ENCODE data around the gene MRPS34.

Gene MRPS34

DNA sequence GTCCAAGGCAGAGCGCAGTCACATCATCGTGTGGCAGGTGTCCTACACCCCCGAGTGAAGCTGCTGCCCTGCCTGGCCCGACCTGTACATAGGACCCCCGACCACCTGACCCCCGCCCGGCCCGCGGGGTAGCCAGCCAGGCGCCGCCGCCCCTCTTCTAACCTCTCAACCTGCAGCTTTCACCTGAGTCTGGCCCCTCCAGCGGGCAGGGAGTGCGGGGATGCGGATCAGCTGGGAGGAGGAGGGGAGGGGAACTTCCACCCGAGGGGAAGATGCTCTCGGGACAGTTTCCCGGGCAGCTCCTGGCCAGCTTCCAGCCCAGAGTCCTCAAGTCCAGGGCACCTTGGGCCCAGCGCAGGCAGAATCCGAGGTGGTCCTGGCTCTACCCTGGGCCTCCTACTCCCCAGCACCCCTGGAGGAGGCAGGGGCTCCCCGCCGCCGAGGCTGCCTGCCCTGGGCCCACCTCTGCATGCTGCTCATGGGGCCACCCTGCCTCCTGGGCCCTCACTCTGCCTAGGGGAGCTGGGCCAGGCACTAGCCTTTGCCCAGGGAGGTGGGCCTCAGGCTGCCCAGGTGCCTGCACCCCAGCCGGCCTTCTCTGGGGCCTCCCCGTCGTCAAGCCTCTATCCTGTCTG is 4.0 kb downstream of the MRPS34 start:
- H3K4me3 ChIP-seq (ENCODE audit: low read depth, low read length), result no peak overlapping the region
- POLR2A ChIA-PET, result interaction anchor here (1.7 to 4.3 kb wide), 2 partner anchors 9 to 13 kb away, joined by 4 to 31 read pairs; partner anchors contain the start of genes NUBP2 and SPSB3
- CTCF ChIA-PET, result interaction anchor here (1.1 to 2.2 kb wide), 2 partner anchors 63 to 92 kb away, joined by 3 to 11 read pairs; partner anchors contain the start of gene MAPK8IP3
- no peak for TF ChIP-seq CTCF (IDR thresholded peaks at IDR 0.05; ENCODE audit: insufficient read depth, low read length, missing control alignments)
- no peak for DNase-seq (ENCODE audit: low read depth, low spot score)

DNA sequence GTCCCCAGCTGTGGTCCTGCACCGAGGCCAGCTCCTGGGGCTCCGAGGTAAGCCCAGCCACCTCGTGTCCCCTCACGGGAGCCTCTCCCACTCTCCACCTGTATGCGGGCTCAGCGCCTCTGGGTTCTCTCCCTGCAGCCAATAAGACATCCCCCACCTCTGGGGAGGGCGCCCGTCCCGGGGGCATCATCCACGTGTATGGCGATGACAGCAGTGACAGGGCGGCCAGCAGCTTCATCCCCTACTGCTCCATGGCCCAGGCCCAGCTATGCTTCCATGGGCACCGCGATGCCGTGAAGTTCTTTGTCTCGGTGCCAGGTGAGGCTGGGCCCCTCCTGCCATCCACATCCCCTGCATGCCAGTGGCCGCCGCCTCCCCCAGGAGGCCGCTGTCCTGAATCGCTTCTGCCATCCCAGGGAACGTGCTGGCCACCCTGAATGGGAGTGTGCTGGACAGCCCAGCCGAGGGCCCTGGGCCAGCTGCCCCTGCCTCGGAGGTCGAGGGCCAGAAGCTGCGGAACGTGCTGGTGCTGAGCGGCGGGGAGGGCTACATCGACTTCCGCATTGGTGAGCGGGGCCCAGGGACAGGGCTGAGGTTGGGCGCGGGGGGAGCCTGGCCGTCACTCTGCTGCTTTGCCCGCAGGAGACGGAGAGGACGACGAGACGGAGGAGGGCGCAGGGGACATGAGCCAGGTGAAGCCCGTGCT is 4.7 kb downstream of the MRPS34 start:
- ChIA-PET CTCF (interaction anchor here (1.1 to 2.2 kb wide), 2 partner anchors 62 to 92 kb away, joined by 3 to 11 read pairs; partner anchors contain the start of gene MAPK8IP3), POLR2A (interaction anchor here (1.7 kb wide), 1 partner anchor 10 kb away, joined by 4 read pairs; no protein-coding TSS in a partner anchor)
- no peak overlapping the region for H3K4me3 ChIP-seq (ENCODE audit: low read depth, low read length)
- TF ChIP-seq CTCF (IDR thresholded peaks at IDR 0.05; ENCODE audit: insufficient read depth, low read length, missing control alignments), result no peak
- DNase-seq (ENCODE audit: low read depth, low spot score), result no peak

- no peak overlapping the region for H3K4me3 ChIP-seq (ENCODE audit: low read depth, low read length)
- TF ChIP-seq CTCF (IDR thresholded peaks at IDR 0.05; ENCODE audit: insufficient read depth, low read length, missing control alignments), result no peak
- CTCF ChIA-PET, result interaction anchor here (2.2 kb wide), 1 partner anchor 61 kb away, joined by 11 read pairs; the partner anchor contains the start of gene MAPK8IP3
- no peak for DNase-seq (ENCODE audit: low read depth, low spot score)
- POLR2A ChIA-PET, result interaction anchor here (1.7 kb wide), 1 partner anchor 10 kb away, joined by 4 read pairs; no protein-coding TSS in a partner anchor
Observed at GRCh38 chr16:1767116-1767994, 5.6 kb downstream of the MRPS34 start.

GRCh38 chr16:1766701-1767100 is 6.2 kb downstream of the MRPS34 start:
- H3K4me3 ChIP-seq (ENCODE audit: low read depth, low read length), result no peak overlapping the region
- ChIA-PET POLR2A (no interaction called here), CTCF (no interaction called here)
- no peak for TF ChIP-seq CTCF (IDR thresholded peaks at IDR 0.05; ENCODE audit: insufficient read depth, low read length, missing control alignments)
- no peak for DNase-seq (ENCODE audit: low read depth, low spot score)

- no peak for TF ChIP-seq CTCF (IDR thresholded peaks at IDR 0.05; ENCODE audit: insufficient read depth, low read length, missing control alignments)
- CTCF ChIA-PET, result no interaction called here
- DNase-seq (ENCODE audit: low read depth, low spot score), result no peak
- POLR2A ChIA-PET, result no interaction called here
- no peak overlapping the region for H3K4me3 ChIP-seq (ENCODE audit: low read depth, low read length)
Observed at GRCh38 chr16:1766231-1766630, 6.7 kb downstream of the MRPS34 start.

All from AG04449 (cell line).